ENCODE results near the gene CAPNS1.

The CAPNS1 gene

DNA sequence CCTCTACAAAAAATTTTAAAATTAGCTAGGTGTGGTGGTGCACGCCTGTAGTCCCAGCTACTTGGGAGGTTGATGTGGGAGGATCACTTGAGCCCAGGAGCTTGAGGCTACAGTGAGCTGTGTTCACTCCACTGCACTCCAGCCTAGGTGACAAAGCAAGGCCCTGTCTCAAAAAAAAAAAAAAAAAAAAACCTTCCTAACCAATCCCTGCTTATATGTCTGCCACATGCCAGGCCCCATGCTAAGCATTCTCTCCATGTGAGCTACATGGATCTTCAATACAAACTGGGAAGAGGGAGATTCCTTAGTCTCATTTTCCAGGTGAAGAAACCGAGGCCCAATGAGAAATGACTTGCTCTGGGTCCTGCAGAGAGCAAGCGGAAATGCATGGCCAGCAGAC lies 31.2 kb upstream of the CAPNS1 start:
- no peaks in the 10 kb centered on the region for H3K9me3 Mint-ChIP-seq
- no peak overlapping the region for H3K4me3 Mint-ChIP-seq
- H3K36me3 Mint-ChIP-seq, result peaks cover 16% of the 10 kb centered on the region
- DNase-seq, result no peak
- no peaks in the 10 kb centered on the region for H3K27me3 Mint-ChIP-seq
- no peak overlapping the region for H3K27ac Mint-ChIP-seq
- CTCF ChIA-PET, result no interaction called here
- H3K4me1 Mint-ChIP-seq, result peaks cover 9% of the 10 kb centered on the region

DNA sequence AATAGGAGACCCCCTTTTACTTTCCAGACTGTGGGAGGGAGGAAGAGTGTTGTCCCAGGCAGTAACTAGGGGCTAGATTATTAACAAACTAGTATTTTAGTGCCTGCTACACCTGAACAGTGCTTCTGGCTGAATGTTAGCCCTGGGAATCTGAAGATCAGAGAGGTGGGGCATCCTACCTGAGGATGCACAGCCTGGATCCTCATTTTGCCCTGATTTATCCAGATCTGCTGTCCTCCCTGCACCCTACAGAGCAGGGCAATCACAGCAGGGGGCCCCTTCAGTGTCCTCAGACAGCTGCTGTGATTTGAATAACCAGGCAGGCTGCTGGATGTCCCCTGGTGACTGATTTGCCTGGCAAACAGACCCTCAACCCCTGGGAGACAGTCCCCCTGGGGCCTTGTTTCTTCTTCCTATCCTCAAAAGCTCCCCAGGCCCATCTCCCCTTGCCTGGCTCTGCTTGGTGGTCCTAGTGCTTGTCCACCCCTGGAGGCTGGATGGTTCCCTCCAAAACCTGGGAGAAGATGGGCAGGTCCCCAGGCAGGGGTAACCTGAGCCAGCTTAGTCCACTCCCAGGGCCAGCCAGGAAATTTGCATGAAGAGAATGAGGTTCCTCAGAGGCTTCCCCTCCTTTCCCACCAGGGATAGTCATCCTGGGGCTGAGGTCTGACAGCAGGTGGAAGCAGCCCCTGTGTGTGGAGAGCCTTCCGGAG lies 29.2 kb upstream of the CAPNS1 start, which contains the start of gene OVOL3:
Gene OVOL3 (plus strand): TSS at position 657 of the 713 bp plus-strand sequence. CDS start 60 bp downstream, outside the sequence.
- H3K36me3 Mint-ChIP-seq, result peaks cover 16% of the 10 kb centered on the region
- peak within 1 kb of the TSS; percentile 49 for H3K27ac Mint-ChIP-seq
- CTCF ChIA-PET, result no interaction called here
- H3K4me1 Mint-ChIP-seq, result peaks cover 20% of the 10 kb centered on the region
- no peak for DNase-seq
- H3K9me3 Mint-ChIP-seq, result no peaks in the 10 kb centered on the region
- H3K4me3 Mint-ChIP-seq, result no peak within 1 kb of the TSS
- H3K27me3 Mint-ChIP-seq, result peaks cover 9% of the 10 kb centered on the region

DNA sequence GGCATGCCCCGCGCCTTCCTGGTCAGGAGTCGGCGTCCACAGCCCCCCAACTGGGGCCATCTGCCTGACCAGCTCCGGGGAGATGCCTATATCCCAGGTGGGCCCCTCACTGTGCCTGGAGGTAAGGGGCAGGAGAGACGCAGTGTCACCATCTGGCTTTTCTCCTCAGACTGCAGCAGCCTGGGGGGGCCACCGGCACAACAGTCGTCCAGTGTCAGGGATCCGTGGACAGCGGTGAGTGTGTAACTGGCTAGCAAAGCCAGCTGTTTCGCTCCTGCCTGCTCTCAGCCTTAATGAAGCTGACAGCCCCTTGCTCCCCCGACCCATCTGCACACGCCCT lies 28.7 kb upstream of the CAPNS1 start:
- Mint-ChIP-seq H3K36me3 (peaks cover 18% of the 10 kb centered on the region), H3K27ac (no peak overlapping the region), H3K4me1 (peaks cover 24% of the 10 kb centered on the region), H3K9me3 (no peaks in the 10 kb centered on the region), H3K27me3 (peaks cover 9% of the 10 kb centered on the region), H3K4me3 (no peak overlapping the region)
- CTCF ChIA-PET, result no interaction called here
- no peak for DNase-seq

DNA sequence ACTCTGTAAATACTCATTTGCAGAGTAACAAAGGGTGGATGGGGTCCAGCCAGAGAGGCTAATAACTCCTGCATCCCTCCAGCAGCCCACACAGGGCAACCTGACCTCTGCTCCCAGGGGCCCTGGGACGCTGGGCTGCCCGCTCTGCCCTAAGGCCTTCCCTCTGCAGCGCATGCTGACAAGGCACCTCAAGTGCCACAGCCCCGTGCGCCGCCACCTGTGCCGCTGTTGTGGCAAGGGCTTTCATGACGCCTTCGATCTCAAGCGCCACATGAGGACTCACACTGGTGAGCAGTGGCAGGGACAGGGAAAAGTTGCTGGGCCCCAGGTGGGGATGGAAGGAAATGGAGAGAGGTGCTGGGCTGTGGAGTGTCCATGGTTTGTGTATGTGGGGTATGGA lies 27.2 kb upstream of the CAPNS1 start:
- CTCF ChIA-PET, result no interaction called here

DNA sequence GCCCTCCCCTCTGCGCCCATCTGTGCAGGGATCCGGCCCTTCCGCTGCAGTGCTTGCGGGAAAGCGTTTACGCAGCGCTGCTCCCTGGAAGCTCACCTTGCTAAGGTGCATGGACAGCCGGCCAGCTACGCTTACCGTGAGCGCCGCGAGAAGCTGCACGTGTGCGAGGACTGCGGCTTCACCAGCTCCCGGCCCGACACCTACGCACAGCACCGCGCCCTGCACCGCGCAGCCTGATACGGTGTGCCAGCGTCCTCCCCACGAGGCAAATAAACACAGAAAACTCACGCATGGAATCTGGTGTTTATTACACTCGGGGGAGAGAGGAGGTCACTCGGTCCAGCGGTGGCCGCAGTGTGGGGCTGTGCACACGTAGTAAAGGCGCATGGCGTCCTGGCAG lies 26.4 kb upstream of the CAPNS1 start:
- Mint-ChIP-seq H3K27ac (peak overlapping the region; percentile 93), H3K4me3 (peak overlapping the region; percentile 84), H3K27me3 (peaks cover 9% of the 10 kb centered on the region), H3K9me3 (no peaks in the 10 kb centered on the region), H3K4me1 (peaks cover 40% of the 10 kb centered on the region), H3K36me3 (peaks cover 28% of the 10 kb centered on the region)
- DNase-seq, result no peak
- CTCF ChIA-PET, result no interaction called here

More for the DNA sequence above, 27.2 kb upstream of the CAPNS1 start:
- Mint-ChIP-seq H3K9me3 (no peaks in the 10 kb centered on the region), H3K27me3 (peaks cover 9% of the 10 kb centered on the region), H3K4me1 (peaks cover 36% of the 10 kb centered on the region), H3K4me3 (peak overlapping the region; percentile 84), H3K36me3 (peaks cover 21% of the 10 kb centered on the region), H3K27ac (no peak overlapping the region)
- DNase-seq, result no peak

DNA sequence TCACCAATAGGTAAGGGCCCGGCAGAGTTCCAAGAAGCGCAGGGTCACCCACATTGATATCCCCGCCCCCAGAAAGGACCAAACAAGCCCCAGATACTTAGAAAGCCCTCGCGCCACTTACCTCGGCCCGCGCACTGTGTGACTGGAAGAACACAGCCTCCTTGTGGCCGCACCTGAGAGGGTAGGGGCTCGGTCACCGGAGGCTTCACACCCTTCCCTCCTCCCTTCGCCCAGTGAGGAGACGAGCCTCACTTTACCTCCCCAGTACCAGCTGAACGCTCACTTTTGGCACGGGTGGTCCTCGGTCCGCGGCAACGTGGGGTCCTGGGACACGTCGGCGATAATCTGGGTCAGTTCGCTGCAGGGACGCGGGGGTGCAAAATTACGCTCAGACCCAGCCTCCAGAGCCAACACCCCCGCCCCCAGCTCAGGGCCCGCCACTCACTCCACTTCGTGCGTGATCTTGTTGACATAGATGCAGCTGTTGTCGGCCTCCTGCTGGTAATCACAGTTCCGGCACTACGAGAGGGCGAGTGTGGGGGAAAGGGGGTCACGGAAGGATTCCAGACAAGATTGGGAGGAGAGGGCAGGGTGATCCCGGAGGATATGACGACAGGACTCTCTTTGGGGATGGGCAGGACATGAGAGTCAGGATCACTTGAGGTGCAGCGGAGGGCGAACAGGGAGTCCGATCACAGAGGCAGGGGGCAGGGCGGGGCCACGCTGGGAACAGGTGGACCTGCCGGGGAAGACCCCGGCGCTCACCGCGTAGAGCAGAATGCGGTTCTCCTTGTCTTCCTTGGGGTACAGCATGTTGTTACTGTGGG lies 25.8 kb upstream of the CAPNS1 start:
- peaks cover 32% of the 10 kb centered on the region for H3K36me3 Mint-ChIP-seq
- peaks cover 9% of the 10 kb centered on the region for H3K27me3 Mint-ChIP-seq

DNA sequence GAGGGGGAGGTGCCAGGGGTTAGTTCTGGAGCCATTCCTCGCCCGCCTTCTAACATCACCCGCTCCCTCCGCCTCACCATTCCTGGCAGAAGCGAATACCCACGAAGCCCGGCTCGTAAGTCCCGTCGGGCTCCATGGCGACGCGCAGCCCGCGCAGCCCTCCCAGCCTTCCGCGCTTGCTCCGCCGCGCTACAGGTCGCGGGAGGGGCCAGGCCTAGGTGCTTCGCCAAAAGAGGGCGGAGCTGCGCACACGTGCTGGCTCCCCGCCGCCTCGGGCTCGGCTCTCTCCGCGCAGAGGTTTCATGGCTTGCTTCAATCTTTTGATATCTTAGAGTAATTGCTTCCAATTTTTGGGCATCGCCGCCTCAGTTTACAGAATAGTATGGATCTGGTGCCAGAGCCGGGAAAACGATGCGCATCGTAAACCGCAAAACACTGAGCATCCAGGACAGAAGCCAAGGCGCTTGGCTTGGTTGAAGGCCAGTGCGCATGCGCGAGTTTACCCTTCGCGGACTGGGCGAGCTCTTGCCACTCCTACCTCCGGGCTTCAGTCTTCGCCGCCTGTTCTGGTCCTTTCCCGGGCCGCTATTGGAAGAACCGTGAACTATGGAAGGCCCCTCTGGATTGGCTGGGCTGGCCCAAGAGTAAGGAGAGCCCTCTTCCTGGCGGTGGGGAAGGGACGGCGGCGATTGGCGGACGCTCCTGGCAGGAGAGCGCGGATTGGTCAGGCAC lies 25.0 kb upstream of the CAPNS1 start, which contains the start of gene POLR2I:
Gene POLR2I (minus strand): TSS at position 155 of the 732 bp plus-strand sequence. CDS start 19 bp downstream, at position 136.
- peaks cover 33% of the 10 kb centered on the region for H3K36me3 Mint-ChIP-seq
- H3K4me1 Mint-ChIP-seq, result peaks cover 43% of the 10 kb centered on the region
- peak within 1 kb of the TSS; percentile 84 for H3K4me3 Mint-ChIP-seq
- peak; percentile 99 for DNase-seq
- H3K9me3 Mint-ChIP-seq, result no peaks in the 10 kb centered on the region
- peaks cover 9% of the 10 kb centered on the region for H3K27me3 Mint-ChIP-seq
- peak within 1 kb of the TSS; percentile 93 for H3K27ac Mint-ChIP-seq
- CTCF ChIA-PET, result interaction anchor here (2.9 kb wide), 1 partner anchor 14 kb away, joined by 10 read pairs; no protein-coding TSS in a partner anchor

More for the DNA sequence above, 25.8 kb upstream of the CAPNS1 start:
- CTCF ChIA-PET, result no interaction called here
- peak; percentile 52 for DNase-seq
- H3K27ac Mint-ChIP-seq, result peak overlapping the region; percentile 93
- H3K9me3 Mint-ChIP-seq, result no peaks in the 10 kb centered on the region
- peak overlapping the region; percentile 84 for H3K4me3 Mint-ChIP-seq
- peaks cover 42% of the 10 kb centered on the region for H3K4me1 Mint-ChIP-seq

DNA sequence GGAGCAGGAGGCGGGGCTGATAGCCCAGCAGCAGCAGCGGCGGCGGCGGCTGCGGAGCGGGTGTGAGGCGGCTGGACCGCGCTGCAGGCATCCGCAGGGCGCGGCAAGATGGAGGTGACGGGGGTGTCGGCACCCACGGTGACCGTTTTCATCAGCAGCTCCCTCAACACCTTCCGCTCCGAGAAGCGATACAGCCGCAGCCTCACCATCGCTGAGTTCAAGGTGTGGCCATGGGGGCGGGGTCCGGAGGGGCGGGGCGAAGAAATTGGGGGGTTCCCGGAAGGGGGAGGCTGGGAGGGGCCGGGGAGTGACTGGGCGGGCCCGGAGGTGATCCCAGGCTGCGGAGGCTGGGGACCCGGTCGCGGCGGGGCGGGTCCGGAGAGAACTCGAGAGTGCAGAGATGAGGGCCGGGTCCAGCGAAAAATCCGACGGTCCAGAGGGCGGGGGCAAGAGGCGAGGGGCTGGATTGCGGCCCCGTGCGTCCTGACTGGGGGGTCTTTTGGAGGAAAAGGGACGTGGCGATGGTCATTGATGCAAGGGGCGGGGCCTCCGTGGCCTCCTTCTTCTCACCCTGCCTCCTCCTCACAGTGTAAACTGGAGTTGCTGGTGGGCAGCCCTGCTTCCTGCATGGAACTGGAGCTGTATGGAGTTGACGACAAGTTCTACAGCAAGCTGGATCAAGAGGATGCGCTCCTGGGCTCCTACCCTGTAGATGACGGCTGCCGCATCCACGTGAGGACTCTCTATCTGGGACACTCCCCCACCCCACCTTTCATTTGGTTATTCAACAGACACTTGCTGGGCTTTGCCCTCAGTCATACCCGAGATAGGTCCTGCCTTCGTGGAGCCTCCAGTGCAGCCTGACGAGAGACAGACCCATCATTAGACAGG lies 24.2 kb upstream of the CAPNS1 start, which contains the start of gene TBCB:
Gene TBCB (plus strand): TSS at position 16 of the 891 bp plus-strand sequence. CDS start 93 bp downstream, at position 109.
- H3K27me3 Mint-ChIP-seq, result peaks cover 9% of the 10 kb centered on the region

DNA sequence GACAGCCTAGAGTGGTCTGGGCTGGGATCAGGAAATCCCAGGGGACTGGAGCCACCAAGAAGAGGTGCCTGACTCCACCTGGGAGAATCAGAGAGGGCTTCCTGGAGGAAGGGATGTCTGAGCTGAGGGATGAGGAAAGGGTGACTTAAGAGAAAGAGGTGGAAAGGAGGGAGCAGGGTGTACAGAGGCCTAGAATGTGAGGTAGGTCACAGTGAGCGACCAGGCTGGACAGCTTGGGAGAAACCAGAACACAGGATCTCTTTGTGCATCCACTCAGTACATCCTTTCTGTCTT lies 23.6 kb upstream of the CAPNS1 start:
- H3K4me1 Mint-ChIP-seq, result peaks cover 45% of the 10 kb centered on the region
- CTCF ChIA-PET, result interaction anchor here (1.0 to 2.9 kb wide), 2 partner anchors 13 to 57 kb away, joined by 3 to 10 read pairs; no protein-coding TSS in a partner anchor
- H3K4me3 Mint-ChIP-seq, result peak overlapping the region; percentile 84
- DNase-seq, result no peak
- H3K9me3 Mint-ChIP-seq, result no peaks in the 10 kb centered on the region
- peaks cover 41% of the 10 kb centered on the region for H3K36me3 Mint-ChIP-seq
- peak overlapping the region; percentile 93 for H3K27ac Mint-ChIP-seq
- peaks cover 9% of the 10 kb centered on the region for H3K27me3 Mint-ChIP-seq

More for the DNA sequence above, 24.2 kb upstream of the CAPNS1 start, which contains the start of gene TBCB:
- no peaks in the 10 kb centered on the region for H3K9me3 Mint-ChIP-seq
- DNase-seq, result peak; percentile 92
- CTCF ChIA-PET, result interaction anchor here (1.0 to 2.9 kb wide), 2 partner anchors 13 to 58 kb away, joined by 3 to 10 read pairs; no protein-coding TSS in a partner anchor
- H3K4me3 Mint-ChIP-seq, result peak within 1 kb of the TSS; percentile 84
- peaks cover 45% of the 10 kb centered on the region for H3K4me1 Mint-ChIP-seq
- H3K36me3 Mint-ChIP-seq, result peaks cover 38% of the 10 kb centered on the region
- H3K27ac Mint-ChIP-seq, result peak within 1 kb of the TSS; percentile 93

DNA sequence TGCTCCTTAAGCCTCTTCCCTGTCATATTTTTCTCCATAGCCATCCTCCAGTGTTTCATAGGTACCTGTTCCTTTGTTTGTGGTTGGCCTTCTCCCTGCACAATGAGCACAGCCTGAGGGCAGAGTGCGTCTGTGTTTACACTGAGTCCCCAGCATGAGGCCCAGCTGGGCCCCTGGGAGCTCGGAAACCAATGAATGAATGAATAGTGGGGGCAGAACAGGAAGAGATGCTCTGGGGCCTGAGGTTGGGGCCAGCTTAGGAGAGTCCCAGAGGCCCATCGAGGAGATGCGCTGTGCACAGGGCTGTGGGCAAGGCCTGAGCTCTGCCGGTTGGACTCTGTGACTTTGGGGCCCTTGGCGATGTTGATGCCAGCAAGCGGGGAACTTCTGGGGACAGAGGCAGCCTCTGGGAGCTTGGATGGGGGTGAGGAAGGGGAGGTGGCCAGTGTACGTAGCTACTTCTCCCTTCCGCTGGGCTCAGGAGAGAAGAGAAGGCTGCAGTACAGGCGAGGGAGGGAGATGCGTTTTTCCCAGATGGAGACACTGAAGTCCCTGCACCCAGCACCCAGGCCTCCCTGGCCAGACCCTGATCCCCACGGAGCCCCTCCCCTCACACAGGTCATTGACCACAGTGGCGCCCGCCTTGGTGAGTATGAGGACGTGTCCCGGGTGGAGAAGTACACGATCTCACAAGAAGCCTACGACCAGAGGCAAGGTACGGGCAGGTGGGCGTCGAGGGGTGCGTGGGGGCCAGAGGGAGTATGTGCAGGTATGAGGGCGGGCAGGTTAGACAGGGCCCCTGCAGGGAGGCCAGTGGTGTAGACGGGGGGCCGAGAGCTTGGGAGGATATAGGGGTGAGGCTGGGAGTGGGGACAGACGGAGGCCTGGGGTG lies 19.5 kb upstream of the CAPNS1 start:
- CTCF ChIA-PET, result no interaction called here
- Mint-ChIP-seq H3K4me1 (peaks cover 26% of the 10 kb centered on the region), H3K9me3 (no peaks in the 10 kb centered on the region), H3K4me3 (no peak overlapping the region), H3K36me3 (peaks cover 45% of the 10 kb centered on the region), H3K27ac (no peak overlapping the region), H3K27me3 (peaks cover under 1% of the 10 kb centered on the region)
- no peak for DNase-seq

DNA sequence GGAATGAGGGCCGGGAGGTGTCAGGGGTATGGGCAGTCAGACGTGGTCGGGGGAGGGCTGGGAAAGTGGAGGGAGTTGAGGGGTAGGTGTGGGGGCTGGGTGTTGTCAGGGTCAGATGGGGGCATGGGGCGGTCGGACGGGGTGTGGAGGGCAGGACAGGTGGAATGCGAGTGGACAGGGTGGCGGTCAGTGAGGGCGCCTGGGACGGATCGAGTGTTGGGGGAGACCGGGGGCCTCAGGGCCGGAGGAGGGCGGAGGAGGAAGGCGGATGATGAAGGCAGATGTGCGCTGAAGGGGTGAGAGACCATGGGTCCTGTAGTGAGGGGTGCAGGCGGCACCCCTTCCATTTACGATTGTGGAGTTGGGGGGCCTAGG lies 18.9 kb upstream of the CAPNS1 start:
- CTCF ChIA-PET, result no interaction called here
- H3K27me3 Mint-ChIP-seq, result no peaks in the 10 kb centered on the region
- no peak for DNase-seq
- peaks cover 24% of the 10 kb centered on the region for H3K4me1 Mint-ChIP-seq
- no peaks in the 10 kb centered on the region for H3K9me3 Mint-ChIP-seq
- H3K4me3 Mint-ChIP-seq, result no peak overlapping the region
- H3K36me3 Mint-ChIP-seq, result peaks cover 51% of the 10 kb centered on the region
- no peak overlapping the region for H3K27ac Mint-ChIP-seq

DNA sequence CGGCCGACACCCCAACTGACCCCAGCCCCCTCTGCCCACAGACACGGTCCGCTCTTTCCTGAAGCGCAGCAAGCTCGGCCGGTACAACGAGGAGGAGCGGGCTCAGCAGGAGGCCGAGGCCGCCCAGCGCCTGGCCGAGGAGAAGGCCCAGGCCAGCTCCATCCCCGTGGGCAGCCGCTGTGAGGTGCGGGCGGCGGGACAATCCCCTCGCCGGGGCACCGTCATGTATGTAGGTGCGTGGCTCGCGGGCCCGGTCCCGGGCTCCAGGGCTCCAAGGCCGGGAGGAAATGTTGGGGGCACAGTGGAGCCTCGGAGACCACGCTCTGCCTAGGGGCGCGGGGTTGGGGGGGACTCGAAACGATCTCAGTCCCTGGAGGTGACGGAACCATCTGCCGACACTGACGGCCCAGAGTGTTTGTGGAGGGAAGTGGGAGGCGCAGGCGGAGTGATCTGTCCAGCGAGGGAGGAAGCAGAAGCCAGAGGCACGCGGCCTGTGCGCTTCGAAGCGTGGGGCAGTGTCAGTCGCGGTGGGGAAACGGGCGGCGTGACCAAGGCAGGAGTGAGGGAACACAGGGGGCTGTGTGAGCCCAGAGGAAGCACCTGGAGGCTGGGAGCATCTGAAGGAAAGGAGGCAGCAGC lies 18.3 kb upstream of the CAPNS1 start:
- peaks cover 48% of the 10 kb centered on the region for H3K36me3 Mint-ChIP-seq
- no peaks in the 10 kb centered on the region for H3K9me3 Mint-ChIP-seq
- no peaks in the 10 kb centered on the region for H3K27me3 Mint-ChIP-seq
- no peak overlapping the region for H3K4me3 Mint-ChIP-seq
- H3K4me1 Mint-ChIP-seq, result peaks cover 17% of the 10 kb centered on the region
- CTCF ChIA-PET, result no interaction called here
- H3K27ac Mint-ChIP-seq, result no peak overlapping the region
- DNase-seq, result no peak

All from activated naive CD4-positive, alpha-beta T cell treated with anti-CD3 and anti-CD28 coated beads, Interleukin-2, amount 10 ng/mL, durations not matched to agents 7 days and 5 days (primary cell).